ENCODE measurements around the gene OR2M3. TPM values are rescaled to one million over a fixed set of nuclear protein-coding genes. Genes with fewer than 3 reads are reported as not detected.
"Not testable (repeated sequence)": the region's sequence is repeated elsewhere in the genome, so short reads cannot be mapped to it uniquely, and the experiment has no call there.

Gene OR2M3
- total and polyA plus RNA-seq, 10 donors = 0.03 to 0.13 TPM; not detected in 8

- Histone ChIP-seq H3K4me1 (no peaks in the 10 kb centered on the region), H3K27ac (no peak overlapping the region), H3K27me3 (replicated peaks in 1 of 7) (peaks cover 0 to 12% (median 0%) of the 10 kb centered on the region in 7 donors), H3K4me3 (no peak overlapping the region), H3K36me3 (no peaks in the 10 kb centered on the region), H3K9me3 (no peaks in the 10 kb centered on the region)
- 14 to 17% (median 15%) methylated on average over 14 of the region's 14 CpGs for WGBS, 5 donors
- intact Hi-C loops (cut with DNase I; ENCODE audit: low total_unique reads) = no loop called here
- TF ChIP-seq POLR2AphosphoS5 (IDR thresholded peaks at IDR 0.05) (no peak), CTCF (IDR thresholded peaks at IDR 0.05 in 8 of 11, conservative IDR thresholded peaks at IDR 0.05 in 3 of 11) (peak in 7 of 11 experiments; percentile 27 to 66 (median 51))
- peak; percentile 64 for DNase-seq
Measured at GRCh38 chr1:248243204-248243603, 46.1 kb downstream of the OR2M3 start.

GRCh38 chr1:248259309-248259708 is 62.2 kb downstream of the OR2M3 start:
- H3K27ac ChIP-seq; H3K4me1 ChIP-seq; H3K27me3 ChIP-seq (replicated peaks in 1 of 7); intact Hi-C loops (cut with DNase I; ENCODE audit: low total_unique reads); DNase-seq; H3K4me3 ChIP-seq; H3K36me3 ChIP-seq: not testable (repeated sequence)
- 70 to 95% (median 80%) methylated on average over 1 of the region's 1 CpG for WGBS, 5 donors
- peaks cover 3 to 32% (median 21%) of the 10 kb centered on the region in 8 donors for H3K9me3 ChIP-seq

Other genes with a start within 250 kb of the OR2M3 start
- gene OR2L8, start 248.4 kb upstream of the OR2M3 start, total RNA-seq = 1 to 10 TPM in 5 of 7 donors, under 1 TPM in 2; 0.65 to 3.8 (median 1.8) TPM
- not detected for gene OR2L8, start 248.4 kb upstream of the OR2M3 start, polyA plus RNA-seq
- gene OR2AK2, start 232.0 kb upstream of the OR2M3 start, total RNA-seq = 1 to 10 TPM in 4 of 7 donors, under 1 TPM in 3; 0.49 to 3.1 (median 1.5) TPM
- gene OR2AK2, start 232.0 kb upstream of the OR2M3 start, polyA plus RNA-seq = not detected
- gene OR2L5, start 183.6 kb upstream of the OR2M3 start, total RNA-seq = 1 to 10 TPM in 1 of 7 donors, under 1 TPM in 6; 0.29 to 3.1 (median 0.46) TPM
- gene OR2L5, start 183.6 kb upstream of the OR2M3 start, polyA plus RNA-seq = under 1 TPM in 1 of 3 donors, not detected in 2; 0.03 TPM
- 1 to 10 TPM in 4 of 7 donors, under 1 TPM in 3; 0.19 to 5.2 (median 1.0) TPM for gene OR2L2, start 167.2 kb upstream of the OR2M3 start, total RNA-seq
- under 1 TPM; 0.04 to 0.32 (median 0.05) TPM for gene OR2L2, start 167.2 kb upstream of the OR2M3 start, polyA plus RNA-seq
- gene OR2L3, start 150.4 kb upstream of the OR2M3 start, total RNA-seq = 1 to 10 TPM in 1 of 7 donors, under 1 TPM in 6; 0.27 to 1.0 (median 0.32) TPM
- gene OR2L3, start 150.4 kb upstream of the OR2M3 start, polyA plus RNA-seq = under 1 TPM in 1 of 3 donors, not detected in 2; 0.06 TPM
- 1 to 10 TPM in 1 of 7 donors, under 1 TPM in 4, not detected in 2; 0.23 to 1.1 (median 0.60) TPM for gene OR2L13, start 102.1 kb upstream of the OR2M3 start, total RNA-seq
- under 1 TPM; 0.14 to 0.32 (median 0.22) TPM for gene OR2L13, start 102.1 kb upstream of the OR2M3 start, polyA plus RNA-seq
- not detected for gene OR2M5, start 52.1 kb upstream of the OR2M3 start, total RNA-seq
- gene OR2M5, start 52.1 kb upstream of the OR2M3 start, polyA plus RNA-seq = not detected
- gene OR2M2, start 22.4 kb upstream of the OR2M3 start, total RNA-seq = not detected
- gene OR2M2, start 22.4 kb upstream of the OR2M3 start, polyA plus RNA-seq = not detected
- not detected for gene OR2M4, start 34.2 kb downstream of the OR2M3 start, total RNA-seq
- gene OR2M4, start 34.2 kb downstream of the OR2M3 start, polyA plus RNA-seq = under 1 TPM in 1 of 3 donors, not detected in 2; 0.02 TPM
- not detected for gene OR2T33, start 80.7 kb downstream of the OR2M3 start, total RNA-seq
- not detected for gene OR2T33, start 80.7 kb downstream of the OR2M3 start, polyA plus RNA-seq
- not detected for gene OR2T12, start 106.2 kb downstream of the OR2M3 start, total RNA-seq
- not detected for gene OR2T12, start 106.2 kb downstream of the OR2M3 start, polyA plus RNA-seq
- gene OR2M7, start 127.3 kb downstream of the OR2M3 start, total RNA-seq = not detected
- not detected for gene OR2M7, start 127.3 kb downstream of the OR2M3 start, polyA plus RNA-seq
- not detected for gene OR14C36, start 151.5 kb downstream of the OR2M3 start, total RNA-seq
- not detected for gene OR14C36, start 151.5 kb downstream of the OR2M3 start, polyA plus RNA-seq
- not detected for gene OR2T4, start 164.4 kb downstream of the OR2M3 start, total RNA-seq
- not detected for gene OR2T4, start 164.4 kb downstream of the OR2M3 start, polyA plus RNA-seq
- not detected for gene OR2T6, start 178.5 kb downstream of the OR2M3 start, total RNA-seq
- gene OR2T6, start 178.5 kb downstream of the OR2M3 start, polyA plus RNA-seq = not detected
- not detected for gene OR2T1, start 205.8 kb downstream of the OR2M3 start, total RNA-seq
- gene OR2T1, start 205.8 kb downstream of the OR2M3 start, polyA plus RNA-seq = not detected
- 1 to 10 TPM in 1 of 7 donors, under 1 TPM in 6; 0.26 to 1.0 (median 0.51) TPM for gene OR2T2, start 248.4 kb downstream of the OR2M3 start, total RNA-seq
- gene OR2T2, start 248.4 kb downstream of the OR2M3 start, polyA plus RNA-seq = not detected

Measured in spleen (tissue), 11 donors.